SK-N-SH treated with all-trans-retinoic acid at 6 μM for 48 hours (cell line): Measurements from ENCODE around the gene MAPK8IP3.

Experiments used
- ATAC-seq: fragments of 200-7000 bp; cut with Tn5 transposase; 3 replicates; pipeline ENCODE4 v1.9.1; 2020; ENCODE audit warnings: mild to moderate bottlenecking, moderate library complexity
- ARNTL ChIP-seq: fragments of 450-650 bp; formaldehyde crosslinking; IDR thresholded peaks from 2 replicates; pipeline ENCODE4 v1.5.0; 2020; ENCODE audit warnings: low read depth, mild to moderate bottlenecking, moderate library complexity, borderline replicate concordance
- BACH2 ChIP-seq: fragments of 250-450 bp; sonication (Bioruptor Pico); IDR thresholded peaks from 2 replicates; pipeline ENCODE4 v1.9.0; 2021; ENCODE audit warnings: mild to moderate bottlenecking, borderline replicate concordance
- CREB5 ChIP-seq: fragments of 250-450 bp; sonication (Bioruptor Pico); IDR thresholded peaks from 2 replicates; pipeline ENCODE4 v1.5.1; 2020; ENCODE audit warnings: low read depth, mild to moderate bottlenecking, moderate library complexity
- CSDC2 ChIP-seq: fragments of 250-450 bp; sonication (Bioruptor Pico); IDR thresholded peaks from 2 replicates; pipeline ENCODE4 v1.5.0; 2020; ENCODE audit warnings: mild to moderate bottlenecking, moderate library complexity
- CSRNP3 ChIP-seq: fragments of 250-450 bp; sonication (Bioruptor Pico); IDR thresholded peaks from 2 replicates; pipeline ENCODE4 v1.5.1; 2021; ENCODE audit warnings: mild to moderate bottlenecking, moderate library complexity
- ESRRG ChIP-seq: fragments of 250-450 bp; sonication (Bioruptor Pico); IDR thresholded peaks from 2 replicates; pipeline ENCODE4 v1.6.1; 2021; ENCODE audit warnings: mild to moderate bottlenecking
- GLIS3 ChIP-seq: fragments of 250-450 bp; sonication (Bioruptor Pico); IDR thresholded peaks from 2 replicates; pipeline ENCODE4 v1.5.0; 2020; ENCODE audit warnings: mild to moderate bottlenecking, moderate library complexity
- ISL1 ChIP-seq: fragments of 250-450 bp; sonication (Bioruptor Pico); IDR thresholded peaks from 2 replicates; pipeline ENCODE4 v2.1.2; 2022; ENCODE audit warnings: mild to moderate bottlenecking, moderate library complexity
- OSR1 ChIP-seq: fragments of 250-450 bp; sonication (Bioruptor Pico); IDR thresholded peaks from 2 replicates; pipeline ENCODE4 v1.8.0; 2022; ENCODE audit warnings: moderate library complexity, mild to moderate bottlenecking, inconsistent platforms
- POU6F1 ChIP-seq: fragments of 250-450 bp; sonication (Bioruptor Pico); IDR thresholded peaks from 2 replicates; pipeline ENCODE4 v1.8.0; 2021; ENCODE audit warnings: low read depth, mild to moderate bottlenecking, moderate library complexity, borderline replicate concordance
- PPARA ChIP-seq: fragments of 250-450 bp; sonication (Bioruptor Pico); IDR thresholded peaks from 2 replicates; pipeline ENCODE4 v1.5.0; 2020; ENCODE audit warnings: mild to moderate bottlenecking, borderline replicate concordance
- RARB ChIP-seq: fragments of 250-450 bp; sonication (Bioruptor Pico); IDR thresholded peaks from 2 replicates; pipeline ENCODE4 v1.8.0; 2021; ENCODE audit warnings: mild to moderate bottlenecking, moderate library complexity
- SNAI2 ChIP-seq: fragments of 250-450 bp; sonication (Bioruptor Pico); IDR thresholded peaks from 2 replicates; pipeline ENCODE4 v1.5.0; 2020; ENCODE audit warnings: mild to moderate bottlenecking, moderate library complexity
- TCF4 ChIP-seq: fragments of 250-450 bp; sonication (Bioruptor Pico); IDR thresholded peaks from 2 replicates; pipeline ENCODE4 v1.8.0; 2021; ENCODE audit warnings: mild to moderate bottlenecking, moderate library complexity, borderline replicate concordance
- TOX ChIP-seq: fragments of 250-450 bp; sonication (Bioruptor Pico); IDR thresholded peaks from 2 replicates; pipeline ENCODE4 v1.8.0; 2021; ENCODE audit warnings: mild to moderate bottlenecking, moderate library complexity, borderline replicate concordance
- TSHZ2 ChIP-seq: fragments of 250-450 bp; sonication (Bioruptor Pico); IDR thresholded peaks from 2 replicates; pipeline ENCODE4 v1.5.0; 2020; ENCODE audit warnings: mild to moderate bottlenecking, moderate library complexity
- ZC3H10 ChIP-seq: fragments of 250-450 bp; sonication (Bioruptor Pico); IDR thresholded peaks from 2 replicates; pipeline ENCODE4 v1.5.1; 2021; ENCODE audit warnings: mild to moderate bottlenecking, moderate library complexity
- ZFP3 ChIP-seq: fragments of 250-450 bp; sonication (Bioruptor Pico); IDR thresholded peaks from 2 replicates; pipeline ENCODE4 v1.5.0; 2020; ENCODE audit warnings: mild to moderate bottlenecking, moderate library complexity
- ZFP30 ChIP-seq: fragments of 450-650 bp; formaldehyde crosslinking; IDR thresholded peaks from 2 replicates; pipeline ENCODE4 v1.5.0; 2022; ENCODE audit warnings: mild to moderate bottlenecking, moderate library complexity
- ZNF565 ChIP-seq: fragments of 450-650 bp; formaldehyde crosslinking; conservative IDR thresholded peaks from 2 replicates; pipeline ENCODE4 v1.5.0; 2020; ENCODE audit warnings: low read depth, mild to moderate bottlenecking, moderate library complexity
- ZNF70 ChIP-seq: fragments of 450-650 bp; formaldehyde crosslinking; IDR thresholded peaks from 2 replicates; pipeline ENCODE4 v1.5.0; 2020; ENCODE audit warnings: mild to moderate bottlenecking, moderate library complexity
- ZNF8 ChIP-seq: fragments of 450-650 bp; formaldehyde crosslinking; IDR thresholded peaks from 2 replicates; pipeline ENCODE4 v1.5.0; 2020; ENCODE audit warnings: mild to moderate bottlenecking, moderate library complexity

Gene MAPK8IP3

GRCh38 chr16:1708083-1708767, 2.2 kb downstream of the MAPK8IP3 start:
- TF ChIP-seq SNAI2 (CRISPR knock-in tag) = no peak
- no peak for TF ChIP-seq GLIS3 (CRISPR knock-in tag)
- TF ChIP-seq TSHZ2 (CRISPR knock-in tag) = no peak
- TF ChIP-seq OSR1 (CRISPR knock-in tag) = no peak
- TF ChIP-seq TCF4 = no peak
- no peak for TF ChIP-seq ZNF8 (CRISPR knock-in tag)
- no peak for TF ChIP-seq CSRNP3 (CRISPR knock-in tag)
- TF ChIP-seq RARB = no peak
- no peak for TF ChIP-seq ZC3H10 (CRISPR knock-in tag)
- ATAC-seq = no peak

- ATAC-seq = peak; percentile 39
- TF ChIP-seq ZFP30 (CRISPR knock-in tag) (no peak), CSDC2 (no peak), PPARA (CRISPR knock-in tag) (no peak)
Observed at GRCh38 chr16:1708768-1709180, 2.8 kb downstream of the MAPK8IP3 start.

GRCh38 chr16:1709356-1709755, 3.4 kb downstream of the MAPK8IP3 start:
- no peak for ATAC-seq
- TF ChIP-seq BACH2 (CRISPR knock-in tag) (no peak), SNAI2 (CRISPR knock-in tag) (no peak), ZNF70 (CRISPR knock-in tag) (no peak), TSHZ2 (CRISPR knock-in tag) (no peak), ISL1 (CRISPR knock-in tag) (no peak), TCF4 (no peak), CREB5 (no peak), GLIS3 (CRISPR knock-in tag) (no peak), ZNF8 (CRISPR knock-in tag) (no peak), ZFP30 (CRISPR knock-in tag) (no peak), ZNF565 (CRISPR knock-in tag) (no peak), TOX (no peak), CSDC2 (no peak), POU6F1 (CRISPR knock-in tag) (no peak), ZFP3 (CRISPR knock-in tag) (no peak), OSR1 (CRISPR knock-in tag) (no peak), ARNTL (CRISPR knock-in tag) (no peak), ESRRG (no peak), PPARA (CRISPR knock-in tag) (no peak)
- TF ChIP-seq, all 23 proteins: peak for 0
